Thyroid gland (tissue), 4 donors: ENCODE results near the gene LAMB1.

Source experiments
- CTCF ChIP-seq, 6 experiments: fragments of 200-600 bp in 3 of 6; fragments of 450-650 bp in 3 of 6; sonication (generic) in 3 of 6; IDR thresholded peaks; one replicate each; pipeline ENCODE4 v1.5.1; 2016 to 2019; ENCODE audit warnings: antibody characterized with exemption in 6 of 6, mild to moderate bottlenecking in 2 of 6, inconsistent platforms in 1 of 6, moderate library complexity in 1 of 6
- POLR2A ChIP-seq, 2 donors: fragments of 450-650 bp; IDR thresholded peaks; one replicate each; pipeline ENCODE4 v1.6.1; 2017; ENCODE audit warnings: antibody characterized with exemption in 2 of 2, mild to moderate bottlenecking in 2 of 2, moderate library complexity in 1 of 2

- TF ChIP-seq CTCF (IDR thresholded peaks at IDR 0.05), result no peak
- TF ChIP-seq POLR2A (IDR thresholded peaks at IDR 0.05), result no peak
These were observed 76.5 kb downstream of the LAMB1 start for GRCh38 chr7:107926481-107926880.
